H1 (cell line): ENCODE results near the gene CRYM. TPM values are rescaled to one million over a fixed set of nuclear protein-coding genes. Genes with fewer than 3 reads are reported as not detected.

ENCODE experiments used
- ASH2L ChIP-seq: fragments of 200-600, 300-600 bp; sonication (generic); IDR thresholded peaks from one replicate; pipeline ENCODE4 v1.7.1; 2017; ENCODE audit warnings: low read length
- POU5F1 ChIP-seq: IDR thresholded peaks from 2 replicates; pipeline ENCODE4 v1.6.1; 2011; ENCODE audit warnings: low read depth, mild to moderate bottlenecking, low read length, moderate library complexity
- polyA plus RNA-seq, 7 experiments: library from polyadenylated mRNA; depleted of rRNA in 3 of 7; stranded (reverse) in 5 of 7; unstranded in 2 of 7; fragments of >200 nt in 5 of 7; fragments of 200-250 nt in 2 of 7; gene quantifications; 1 replicate in 5 of 7; 2 replicates in 1 of 7; 4 replicates in 1 of 7; pipeline versions ENCODE4 v1.2.1 to v1.2.3, GENCODE V29; 2011 to 2013; ENCODE audit warnings: missing spikeins in 2 of 7, mixed read lengths in 2 of 7
- total RNA-seq: library from RNA; stranded (reverse); fragmentation: NEBNext Ultra II Directional; extraction: Animal tissue kit (Norgen Biotek cat#: 25700); gene quantifications from 2 replicates; pipeline ENCODE4 v1.2.1, GENCODE V29; 2021

CRYM gene
- total and polyA plus RNA-seq, 2 of the 8 experiments (the other 6 are each of a cell fraction or from before 2014, with no cell fraction given) = 12.9 to 40.4 TPM

GRCh38 chr16:21301168-21301894 lies 23.2 kb upstream of the CRYM start (continued):
- TF ChIP-seq ASH2L (no peak), POU5F1 (no peak)
